Left ventricle myocardium inferior (tissue), 1 donor: ENCODE measurements around the gene HPCAL1. TPM values are rescaled to one million over a fixed set of nuclear protein-coding genes. Genes with fewer than 3 reads are reported as not detected.

Experiments used
- DNase-seq: peaks from one replicate; pipeline ENCODE4 v3.0.0-alpha.2; 2020
- H3K27ac ChIP-seq: fragments of 200-600 bp; replicated peaks from 2 replicates; pipeline ENCODE4 v1.8.0; 2021
- H3K27me3 ChIP-seq: fragments of 200-600 bp; 2 replicates; pipeline ENCODE4 v1.8.0; 2021; ENCODE audit warnings: low read depth
- H3K36me3 ChIP-seq: fragments of 200-600 bp; 2 replicates; pipeline ENCODE4 v1.8.0; 2021
- H3K4me1 ChIP-seq: fragments of 200-600 bp; 2 replicates; pipeline ENCODE4 v1.8.0; 2021
- H3K4me3 ChIP-seq: fragments of 200-600 bp; 2 replicates; pipeline ENCODE4 v1.8.0; 2021; ENCODE audit warnings: mild to moderate bottlenecking, moderate library complexity
- H3K9me3 ChIP-seq: fragments of 200-600 bp; replicated peaks from 2 replicates; pipeline ENCODE4 v1.8.0; 2021
- CTCF ChIP-seq: fragments of 200-600 bp; IDR thresholded peaks from 2 replicates; pipeline ENCODE4 v1.8.0; 2021; ENCODE audit warnings: antibody characterized with exemption, mild to moderate bottlenecking, borderline replicate concordance
- intact Hi-C: fragments of 100-400 bp; cut with micrococcal nuclease; formaldehyde crosslinking; loops from one replicate; pipeline ENCODE4 v1.11.0; 2022
- total RNA-seq: library from RNA; stranded (reverse); fragmentation: NEBNext Ultra II Directional; extraction: Animal tissue kit (Norgen Biotek cat#: 25700); gene quantifications from one replicate; pipeline ENCODE4 v1.2.1, GENCODE V29; 2021
- donor health status: DM: no; HTN: yes; CAD: no; lungs with severe emphysema.

Gene HPCAL1
- total RNA-seq, 1 donor from 2014 or later, result 29.4 TPM

GRCh38 chr2:10316336-10316735, 13.6 kb downstream of the HPCAL1 start:
- H3K4me1 ChIP-seq, result peaks cover 10% of the 10 kb centered on the region
- no peaks in the 10 kb centered on the region for H3K9me3 ChIP-seq
- no peak overlapping the region for H3K27ac ChIP-seq
- no peak for TF ChIP-seq CTCF
- H3K36me3 ChIP-seq, result no peaks in the 10 kb centered on the region
- no peaks in the 10 kb centered on the region for H3K27me3 ChIP-seq
- no peak for DNase-seq
- no peak overlapping the region for H3K4me3 ChIP-seq
- intact Hi-C loops, result no loop called here

- intact Hi-C loops, result no loop called here
- Histone ChIP-seq H3K36me3 (no peaks in the 10 kb centered on the region), H3K27ac (no peak overlapping the region), H3K9me3 (no peaks in the 10 kb centered on the region), H3K4me3 (no peak overlapping the region), H3K4me1 (peaks cover 10% of the 10 kb centered on the region), H3K27me3 (no peaks in the 10 kb centered on the region)
- no peak for DNase-seq
- TF ChIP-seq CTCF, result no peak
Observed at GRCh38 chr2:10316860-10317259, 14.2 kb downstream of the HPCAL1 start.

GRCh38 chr2:10317646-10318045, 14.9 kb downstream of the HPCAL1 start:
- intact Hi-C loops, result no loop called here
- H3K27ac ChIP-seq, result no peak overlapping the region
- no peak for DNase-seq

GRCh38 chr2:10318345-10318744, 15.6 kb downstream of the HPCAL1 start:
- Histone ChIP-seq H3K4me3 (no peak overlapping the region), H3K4me1 (peaks cover 10% of the 10 kb centered on the region), H3K27me3 (no peaks in the 10 kb centered on the region), H3K27ac (no peak overlapping the region), H3K36me3 (no peaks in the 10 kb centered on the region), H3K9me3 (no peaks in the 10 kb centered on the region)
- TF ChIP-seq CTCF, result no peak
- no peak for DNase-seq
- intact Hi-C loops, result no loop called here

More at GRCh38 chr2:10317646-10318045, 14.9 kb downstream of the HPCAL1 start:
- no peak overlapping the region for H3K4me3 ChIP-seq
- H3K4me1 ChIP-seq, result peaks cover 10% of the 10 kb centered on the region
- no peaks in the 10 kb centered on the region for H3K36me3 ChIP-seq
- no peak for TF ChIP-seq CTCF
- no peaks in the 10 kb centered on the region for H3K27me3 ChIP-seq
- no peaks in the 10 kb centered on the region for H3K9me3 ChIP-seq

GRCh38 chr2:10319892-10320574, 17.3 kb downstream of the HPCAL1 start:
- intact Hi-C loops, result no loop called here
- no peak for TF ChIP-seq CTCF
- Histone ChIP-seq H3K4me3 (no peak overlapping the region), H3K27ac (no peak overlapping the region), H3K9me3 (no peaks in the 10 kb centered on the region), H3K36me3 (no peaks in the 10 kb centered on the region), H3K4me1 (peaks cover 15% of the 10 kb centered on the region), H3K27me3 (no peaks in the 10 kb centered on the region)
- DNase-seq, result no peak

GRCh38 chr2:10320575-10320931, 17.8 kb downstream of the HPCAL1 start:
- no peak for TF ChIP-seq CTCF
- no peak for DNase-seq
- H3K9me3 ChIP-seq, result no peaks in the 10 kb centered on the region

More at GRCh38 chr2:10320575-10320931, 17.8 kb downstream of the HPCAL1 start:
- H3K36me3 ChIP-seq, result no peaks in the 10 kb centered on the region
- H3K27me3 ChIP-seq, result no peaks in the 10 kb centered on the region
- intact Hi-C loops, result no loop called here
- H3K27ac ChIP-seq, result no peak overlapping the region
- peaks cover 21% of the 10 kb centered on the region for H3K4me1 ChIP-seq
- no peak overlapping the region for H3K4me3 ChIP-seq
